Osteocyte (in vitro differentiated cells): ENCODE data around the gene BTBD18. TPM values are rescaled to one million over a fixed set of nuclear protein-coding genes. Genes with fewer than 3 reads are reported as not detected.

Experiments used
- DNase-seq: peaks from one replicate; pipeline ENCODE4 v3.0.0; 2021; ENCODE audit warnings: mixed read lengths; ENCODE audit not compliant: unreplicated experiment; ENCODE audit errors: extremely low spot score
- H3K27ac Mint-ChIP-seq: one replicate; pipeline ENCODE4 v1.8.0; 2021; ENCODE audit warnings: mild to moderate bottlenecking, mixed read lengths; ENCODE audit not compliant: unreplicated experiment
- H3K27me3 Mint-ChIP-seq: one replicate; pipeline ENCODE4 v1.8.0; 2021; ENCODE audit warnings: mixed read lengths; ENCODE audit not compliant: unreplicated experiment
- H3K36me3 Mint-ChIP-seq: one replicate; pipeline ENCODE4 v1.8.0; 2021; ENCODE audit warnings: mixed read lengths; ENCODE audit not compliant: unreplicated experiment
- H3K4me1 Mint-ChIP-seq: one replicate; pipeline ENCODE4 v1.8.0; 2021; ENCODE audit warnings: mixed read lengths; ENCODE audit not compliant: unreplicated experiment
- H3K4me3 Mint-ChIP-seq: one replicate; pipeline ENCODE4 v1.8.0; 2021; ENCODE audit warnings: mild to moderate bottlenecking, moderate library complexity, mixed read lengths; ENCODE audit not compliant: unreplicated experiment
- H3K9me3 Mint-ChIP-seq: one replicate; pipeline ENCODE4 v1.8.0; 2021; ENCODE audit warnings: mixed read lengths; ENCODE audit not compliant: unreplicated experiment
- CTCF ChIP-seq: fragments of 200-600 bp; sonication (generic); IDR thresholded peaks from 2 replicates; pipeline ENCODE4 v1.5.0; 2021; ENCODE audit warnings: antibody characterized with exemption, mild to moderate bottlenecking, moderate library complexity
- total RNA-seq: library from RNA; stranded (reverse); gene quantifications from 2 replicates; pipeline ENCODE4 v1.2.1, GENCODE V29; 2021

The BTBD18 gene
- total RNA-seq, 1 donor from 2014 or later, result not detected

GRCh38 chr11:57787920-57788702 lies 36.5 kb upstream of the BTBD18 start:
- H3K27ac Mint-ChIP-seq, result peak overlapping the region; percentile 70
- no peaks in the 10 kb centered on the region for H3K9me3 Mint-ChIP-seq
- DNase-seq, result no peak
- H3K36me3 Mint-ChIP-seq, result peaks cover 14% of the 10 kb centered on the region
- H3K27me3 Mint-ChIP-seq, result no peaks in the 10 kb centered on the region
- H3K4me1 Mint-ChIP-seq, result peaks cover 54% of the 10 kb centered on the region
- no peak overlapping the region for H3K4me3 Mint-ChIP-seq
- no peak for TF ChIP-seq CTCF

- no peak for TF ChIP-seq CTCF
- H3K36me3 Mint-ChIP-seq, result peaks cover 10% of the 10 kb centered on the region
- H3K27ac Mint-ChIP-seq, result peak overlapping the region; percentile 78
- H3K9me3 Mint-ChIP-seq, result no peaks in the 10 kb centered on the region
- H3K4me3 Mint-ChIP-seq, result no peak overlapping the region
- H3K27me3 Mint-ChIP-seq, result no peaks in the 10 kb centered on the region
- no peak for DNase-seq
- H3K4me1 Mint-ChIP-seq, result peaks cover 49% of the 10 kb centered on the region
Observed at GRCh38 chr11:57787006-57787604, 35.5 kb upstream of the BTBD18 start.

- Mint-ChIP-seq H3K27me3 (no peaks in the 10 kb centered on the region), H3K4me1 (peaks cover 51% of the 10 kb centered on the region), H3K27ac (peak overlapping the region; percentile 78)
Observed at GRCh38 chr11:57786436-57786835, 34.8 kb upstream of the BTBD18 start.

GRCh38 chr11:57785072-57785471 lies 33.5 kb upstream of the BTBD18 start:
- Mint-ChIP-seq H3K36me3 (peaks cover 9% of the 10 kb centered on the region), H3K9me3 (no peaks in the 10 kb centered on the region), H3K4me1 (peaks cover 62% of the 10 kb centered on the region), H3K27me3 (no peaks in the 10 kb centered on the region), H3K4me3 (no peak overlapping the region), H3K27ac (no peak overlapping the region)
- no peak for TF ChIP-seq CTCF
- DNase-seq, result no peak

More at GRCh38 chr11:57786436-57786835, 34.8 kb upstream of the BTBD18 start:
- Mint-ChIP-seq H3K4me3 (no peak overlapping the region), H3K9me3 (no peaks in the 10 kb centered on the region), H3K36me3 (peaks cover 9% of the 10 kb centered on the region)
- no peak for TF ChIP-seq CTCF
- DNase-seq, result no peak

GRCh38 chr11:57781529-57781943 lies 29.9 kb upstream of the BTBD18 start:
- Mint-ChIP-seq H3K4me3 (no peak overlapping the region), H3K27ac (peak overlapping the region; percentile 95), H3K27me3 (no peaks in the 10 kb centered on the region), H3K9me3 (no peaks in the 10 kb centered on the region), H3K36me3 (peaks cover 6% of the 10 kb centered on the region), H3K4me1 (peaks cover 71% of the 10 kb centered on the region)
- no peak for TF ChIP-seq CTCF
- DNase-seq, result no peak
